Loucy (cell line): ENCODE measurements around the gene SLC9C2.

Experiments
- EZH2phosphoT487 ChIP-seq: fragments of 200-600 bp; IDR thresholded peaks from 2 replicates; pipeline ENCODE4 v1.6.1; 2018; ENCODE audit warnings: antibody characterized with exemption, mild to moderate bottlenecking, moderate library complexity, borderline replicate concordance
- TF ChIP-seq, protein P1 (sequence below): fragments of 200-600 bp; sonication (generic); conservative IDR thresholded peaks from 2 replicates; pipeline ENCODE4 v1.5.1; 2014; ENCODE audit warnings: mild to moderate bottlenecking, antibody characterized with exemption, low read length

DNA sequence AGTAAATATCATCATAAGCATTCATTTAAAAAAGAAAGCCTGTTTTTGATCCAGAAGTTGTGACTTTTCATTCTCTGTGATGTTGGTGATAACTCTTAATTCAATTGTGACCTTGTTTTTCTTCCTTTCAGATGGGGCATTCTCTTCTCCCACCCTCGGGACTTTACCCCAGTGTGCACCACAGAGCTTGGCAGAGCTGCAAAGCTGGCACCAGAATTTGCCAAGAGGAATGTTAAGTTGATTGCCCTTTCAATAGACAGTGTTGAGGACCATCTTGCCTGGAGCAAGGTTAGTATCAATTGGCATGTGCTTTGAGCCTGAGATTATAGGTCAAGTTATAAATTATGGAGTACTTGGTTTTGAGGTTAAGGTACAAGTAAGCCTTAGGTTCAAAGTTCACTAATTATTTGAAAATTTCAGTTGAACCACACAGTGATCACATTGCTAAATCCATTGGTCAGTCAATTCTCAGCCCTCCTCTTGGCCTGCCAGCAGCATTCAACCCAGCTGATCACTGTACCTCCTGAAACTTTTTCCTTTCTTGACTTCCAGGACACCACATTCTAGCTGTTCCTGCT lies 121.6 kb downstream of the SLC9C2 start:
- TF ChIP-seq, protein P1, sequence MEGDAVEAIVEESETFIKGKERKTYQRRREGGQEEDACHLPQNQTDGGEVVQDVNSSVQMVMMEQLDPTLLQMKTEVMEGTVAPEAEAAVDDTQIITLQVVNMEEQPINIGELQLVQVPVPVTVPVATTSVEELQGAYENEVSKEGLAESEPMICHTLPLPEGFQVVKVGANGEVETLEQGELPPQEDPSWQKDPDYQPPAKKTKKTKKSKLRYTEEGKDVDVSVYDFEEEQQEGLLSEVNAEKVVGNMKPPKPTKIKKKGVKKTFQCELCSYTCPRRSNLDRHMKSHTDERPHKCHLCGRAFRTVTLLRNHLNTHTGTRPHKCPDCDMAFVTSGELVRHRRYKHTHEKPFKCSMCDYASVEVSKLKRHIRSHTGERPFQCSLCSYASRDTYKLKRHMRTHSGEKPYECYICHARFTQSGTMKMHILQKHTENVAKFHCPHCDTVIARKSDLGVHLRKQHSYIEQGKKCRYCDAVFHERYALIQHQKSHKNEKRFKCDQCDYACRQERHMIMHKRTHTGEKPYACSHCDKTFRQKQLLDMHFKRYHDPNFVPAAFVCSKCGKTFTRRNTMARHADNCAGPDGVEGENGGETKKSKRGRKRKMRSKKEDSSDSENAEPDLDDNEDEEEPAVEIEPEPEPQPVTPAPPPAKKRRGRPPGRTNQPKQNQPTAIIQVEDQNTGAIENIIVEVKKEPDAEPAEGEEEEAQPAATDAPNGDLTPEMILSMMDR, result no peak
- no peak for TF ChIP-seq EZH2phosphoT487
